ENCODE data around the gene AEBP1.

The AEBP1 gene

GRCh38 chr7:44112997-44113763, 9.0 kb downstream of the AEBP1 start:
- H3K4me3 ChIP-seq (ENCODE audit: control insufficient read depth, low read depth, low read length) = no peak overlapping the region
- no peak for TF ChIP-seq CTCF (conservative IDR thresholded peaks at IDR 0.05; ENCODE audit: control insufficient read depth, insufficient read depth, low read depth, low read length)
- no peak for DNase-seq (ENCODE audit: low read depth)

DNA sequence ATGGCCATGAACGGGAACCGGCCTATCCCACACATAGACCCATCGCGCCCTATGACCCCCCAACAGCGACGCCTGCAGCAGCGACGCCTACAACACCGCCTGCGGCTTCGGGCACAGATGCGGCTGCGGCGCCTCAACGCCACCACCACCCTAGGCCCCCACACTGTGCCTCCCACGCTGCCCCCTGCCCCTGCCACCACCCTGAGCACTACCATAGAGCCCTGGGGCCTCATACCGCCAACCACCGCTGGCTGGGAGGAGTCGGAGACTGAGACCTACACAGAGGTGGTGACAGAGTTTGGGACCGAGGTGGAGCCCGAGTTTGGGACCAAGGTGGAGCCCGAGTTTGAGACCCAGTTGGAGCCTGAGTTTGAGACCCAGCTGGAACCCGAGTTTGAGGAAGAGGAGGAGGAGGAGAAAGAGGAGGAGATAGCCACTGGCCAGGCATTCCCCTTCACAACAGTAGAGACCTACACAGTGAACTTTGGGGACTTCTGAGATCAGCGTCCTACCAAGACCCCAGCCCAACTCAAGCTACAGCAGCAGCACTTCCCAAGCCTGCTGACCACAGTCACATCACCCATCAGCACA, 9.7 kb downstream of the AEBP1 start:
- DNase-seq (ENCODE audit: low read depth) = no peak
- no peak overlapping the region for H3K4me3 ChIP-seq (ENCODE audit: control insufficient read depth, low read depth, low read length)
- no peak for TF ChIP-seq CTCF (conservative IDR thresholded peaks at IDR 0.05; ENCODE audit: control insufficient read depth, insufficient read depth, low read depth, low read length)

GRCh38 chr7:44114586-44115310, 10.6 kb downstream of the AEBP1 start:
- H3K4me3 ChIP-seq (ENCODE audit: control insufficient read depth, low read depth, low read length) = no peak overlapping the region
- no peak for TF ChIP-seq CTCF (conservative IDR thresholded peaks at IDR 0.05; ENCODE audit: control insufficient read depth, insufficient read depth, low read depth, low read length)
- no peak for DNase-seq (ENCODE audit: low read depth)

- H3K4me3 ChIP-seq (ENCODE audit: control insufficient read depth, low read depth, low read length) = no peak overlapping the region
- no peak for DNase-seq (ENCODE audit: low read depth)
- no peak for TF ChIP-seq CTCF (conservative IDR thresholded peaks at IDR 0.05; ENCODE audit: control insufficient read depth, insufficient read depth, low read depth, low read length)
Observed at GRCh38 chr7:44116087-44116788, 12.1 kb downstream of the AEBP1 start.

DNA sequence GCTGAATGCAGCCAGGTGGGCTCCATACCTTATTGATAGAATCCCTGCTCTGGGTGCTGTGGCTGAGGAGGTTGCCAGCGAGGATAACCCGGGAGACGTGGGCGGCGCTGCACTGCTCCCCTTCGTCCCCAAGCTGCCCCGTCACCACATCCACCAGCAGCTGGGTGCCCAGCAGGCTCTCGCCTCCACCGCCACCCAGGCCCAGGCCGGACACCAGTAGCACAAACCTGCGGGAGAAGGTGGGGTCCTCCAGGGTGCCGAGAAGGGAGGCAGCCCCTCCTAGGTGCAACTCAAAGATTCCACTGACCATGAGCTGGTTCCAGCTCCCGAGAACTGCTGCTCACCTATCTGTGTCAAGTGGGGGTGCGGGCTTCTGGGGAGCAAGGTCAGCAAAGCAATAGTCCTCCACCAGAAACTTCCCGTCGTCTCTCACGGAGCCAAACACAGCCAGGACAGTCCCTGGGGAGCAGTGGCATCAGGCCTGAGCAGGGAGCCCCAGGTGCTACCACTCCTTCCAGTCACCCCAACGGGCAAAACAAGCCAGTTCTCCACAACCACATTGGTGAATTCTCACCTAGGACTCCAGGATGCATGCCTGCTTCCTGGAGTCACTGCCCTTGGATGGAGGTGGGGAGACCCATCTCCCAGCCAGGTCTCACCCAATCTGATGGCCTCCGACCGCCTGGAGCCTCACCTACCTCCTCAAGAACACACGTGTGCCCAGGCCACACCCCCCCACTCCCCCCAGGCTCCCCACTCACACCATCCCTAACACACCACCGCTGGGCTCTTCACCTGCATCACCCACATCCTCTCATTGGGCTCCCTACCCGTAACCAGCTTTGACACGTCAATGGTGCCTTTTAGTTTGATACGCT, 12.9 kb downstream of the AEBP1 start:
- no peak overlapping the region for H3K4me3 ChIP-seq (ENCODE audit: control insufficient read depth, low read depth, low read length)
- DNase-seq (ENCODE audit: low read depth) = no peak
- no peak for TF ChIP-seq CTCF (conservative IDR thresholded peaks at IDR 0.05; ENCODE audit: control insufficient read depth, insufficient read depth, low read depth, low read length)
